ENCODE data around the gene RAI1. TPM values are rescaled to one million over a fixed set of nuclear protein-coding genes. Genes with fewer than 3 reads are reported as not detected.

The RAI1 gene
- total and polyA plus RNA-seq, 2 of the 8 experiments (the other 6 are each of a cell fraction or from before 2014, with no cell fraction given): 0.39 to 1.2 TPM

DNA sequence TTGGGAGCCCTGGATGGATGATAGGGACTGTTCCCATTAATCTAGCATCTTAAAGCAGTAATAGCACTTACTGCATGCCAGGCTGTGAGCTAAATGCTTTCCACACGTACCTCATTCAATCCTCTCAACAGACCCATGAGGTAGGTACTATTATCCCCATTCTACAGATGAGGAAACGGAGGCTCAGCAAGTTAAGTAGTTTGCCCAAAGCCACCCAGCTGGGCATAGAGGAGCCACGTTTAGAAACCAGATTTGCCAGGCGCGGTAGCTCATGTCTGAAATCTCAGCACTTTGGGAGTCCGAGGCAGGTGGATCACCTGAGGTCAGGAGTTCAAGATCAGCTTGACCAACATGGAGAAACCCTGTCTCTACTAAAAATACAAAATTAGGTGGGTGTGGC, 2.0 kb upstream of the RAI1 start (continued):
- TF ChIP-seq CHD7 (IDR thresholded peaks at IDR 0.05; ENCODE audit: insufficient replicate concordance, low read length) (no peak), EZH2 (IDR thresholded peaks at IDR 0.05; ENCODE audit: low read depth, low read length, severe bottlenecking) (no peak), JUND (IDR thresholded peaks at IDR 0.05; ENCODE audit: low read length) (no peak), MAFK (IDR thresholded peaks at IDR 0.05; ENCODE audit: low read depth, low read length) (no peak), NRF1 (IDR thresholded peaks at IDR 0.05; ENCODE audit: low read depth, low read length) (no peak), HDAC6 (IDR thresholded peaks at IDR 0.05; ENCODE audit: low read depth, low read length) (no peak), RFX5 (IDR thresholded peaks at IDR 0.05; ENCODE audit: borderline replicate concordance, low read depth, low read length) (no peak)
- TF ChIP-seq, protein P1, sequence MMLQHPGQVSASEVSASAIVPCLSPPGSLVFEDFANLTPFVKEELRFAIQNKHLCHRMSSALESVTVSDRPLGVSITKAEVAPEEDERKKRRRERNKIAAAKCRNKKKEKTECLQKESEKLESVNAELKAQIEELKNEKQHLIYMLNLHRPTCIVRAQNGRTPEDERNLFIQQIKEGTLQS (IDR thresholded peaks at IDR 0.05; ENCODE audit: insufficient read depth, low read depth, low read length): no peak

Measured in H1 (cell line).